GM18520 (cell line): ENCODE measurements around the gene SLC46A3.
A peak's percentile ranks its signal among the peaks of the same experiment; 100 is the strongest.
"Not testable (repeated sequence)": the region's sequence is repeated elsewhere in the genome, so short reads cannot be mapped to it uniquely, and the experiment has no call there.

Experiments used
- ATAC-seq: cut with Tn5 transposase; IDR thresholded peaks from one replicate; pipeline ENCODE4 v1.9.1; 2021; ENCODE audit not compliant: unreplicated experiment

The SLC46A3 gene

DNA sequence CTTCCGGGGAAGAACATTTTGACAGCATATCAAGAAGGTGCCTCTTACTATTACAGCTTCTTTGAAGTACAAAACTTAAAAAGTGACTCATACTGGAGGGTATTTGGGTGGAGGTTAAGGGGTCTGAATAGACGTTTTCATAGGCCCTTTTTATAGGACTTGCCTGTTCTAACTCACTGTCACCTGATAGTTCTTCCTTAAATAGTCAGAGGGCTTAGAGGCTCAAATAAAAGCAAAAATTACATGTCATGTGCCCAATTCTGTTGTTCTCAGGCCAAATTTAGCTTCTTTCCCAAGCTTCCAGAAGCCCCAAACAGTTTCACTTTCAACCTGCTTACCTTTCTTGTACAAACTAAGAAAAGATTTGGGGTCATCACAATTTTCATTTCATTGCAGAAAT is 16.1 kb upstream of the SLC46A3 start:
- no peak for ATAC-seq

DNA sequence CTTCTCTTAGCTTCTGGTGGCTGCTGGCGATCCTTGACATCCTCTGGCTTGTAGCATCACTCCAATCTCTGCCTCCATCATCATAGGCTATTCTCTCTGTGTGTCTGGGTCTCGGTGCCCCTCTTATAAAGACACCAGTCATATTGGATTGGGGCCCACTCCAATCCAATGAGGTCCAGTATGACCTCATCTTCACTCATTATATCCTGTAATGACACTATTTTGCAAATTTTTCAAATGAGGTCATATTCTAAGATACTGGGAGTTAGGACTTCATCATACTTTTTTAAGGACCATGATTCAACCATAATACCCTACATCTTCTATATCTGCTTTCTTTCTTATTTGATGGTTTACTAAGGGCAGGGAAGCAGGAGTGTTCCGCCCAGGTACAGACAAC is 12.0 kb upstream of the SLC46A3 start:
- no peak for ATAC-seq

- no peak for ATAC-seq
These were observed 10.8 kb upstream of the SLC46A3 start for GRCh38 chr13:28729541-28729940.

- no peak for ATAC-seq
These were observed 9.9 kb upstream of the SLC46A3 start for GRCh38 chr13:28728642-28729041.

DNA sequence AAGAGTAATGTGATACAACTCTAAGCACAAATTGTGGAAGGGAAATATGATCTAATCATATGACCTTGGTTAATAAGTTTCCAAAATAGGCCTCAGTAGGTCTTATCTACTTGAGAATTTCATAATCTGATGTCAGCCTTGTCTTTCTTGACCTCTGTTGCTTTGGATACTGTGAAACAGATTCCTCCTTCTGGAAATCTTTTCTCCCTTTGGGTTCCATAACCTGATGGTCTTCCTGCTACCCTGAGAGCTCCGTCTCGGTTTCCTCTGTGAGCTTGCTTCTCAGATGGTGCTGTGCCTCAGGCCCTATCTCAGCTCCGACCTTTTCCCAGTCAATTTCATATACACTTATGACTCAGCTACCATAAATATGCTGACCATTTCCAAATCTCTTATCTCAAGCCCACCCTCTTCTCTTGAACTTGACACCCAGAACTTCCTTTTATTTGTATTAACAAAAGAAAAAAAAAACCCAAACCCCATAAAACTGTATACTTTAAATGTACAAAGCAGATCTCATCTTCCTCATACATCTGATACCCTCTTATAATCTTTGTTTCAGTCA is 6.4 kb upstream of the SLC46A3 start:
- no peak for ATAC-seq

DNA sequence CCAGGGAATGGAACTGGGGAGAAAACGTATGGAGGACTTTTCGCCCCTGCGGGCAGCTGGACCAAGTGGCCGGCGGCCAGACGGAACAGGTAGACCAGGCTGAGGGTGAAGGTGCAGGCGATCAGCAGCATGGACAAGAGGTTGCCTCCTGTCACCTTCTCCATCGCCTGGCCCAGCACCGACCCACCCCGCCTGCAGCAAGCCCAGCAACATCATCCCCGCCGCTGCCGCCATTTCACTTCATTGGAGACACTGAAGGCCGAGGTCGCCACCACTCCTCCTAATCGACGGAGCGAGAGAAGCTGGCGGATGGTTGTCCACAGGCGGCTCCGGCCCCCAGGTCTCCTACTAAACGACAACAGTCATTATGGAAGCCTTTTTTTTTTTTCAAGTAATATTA is 5.0 kb upstream of the SLC46A3 start:
- ATAC-seq: no peak

DNA sequence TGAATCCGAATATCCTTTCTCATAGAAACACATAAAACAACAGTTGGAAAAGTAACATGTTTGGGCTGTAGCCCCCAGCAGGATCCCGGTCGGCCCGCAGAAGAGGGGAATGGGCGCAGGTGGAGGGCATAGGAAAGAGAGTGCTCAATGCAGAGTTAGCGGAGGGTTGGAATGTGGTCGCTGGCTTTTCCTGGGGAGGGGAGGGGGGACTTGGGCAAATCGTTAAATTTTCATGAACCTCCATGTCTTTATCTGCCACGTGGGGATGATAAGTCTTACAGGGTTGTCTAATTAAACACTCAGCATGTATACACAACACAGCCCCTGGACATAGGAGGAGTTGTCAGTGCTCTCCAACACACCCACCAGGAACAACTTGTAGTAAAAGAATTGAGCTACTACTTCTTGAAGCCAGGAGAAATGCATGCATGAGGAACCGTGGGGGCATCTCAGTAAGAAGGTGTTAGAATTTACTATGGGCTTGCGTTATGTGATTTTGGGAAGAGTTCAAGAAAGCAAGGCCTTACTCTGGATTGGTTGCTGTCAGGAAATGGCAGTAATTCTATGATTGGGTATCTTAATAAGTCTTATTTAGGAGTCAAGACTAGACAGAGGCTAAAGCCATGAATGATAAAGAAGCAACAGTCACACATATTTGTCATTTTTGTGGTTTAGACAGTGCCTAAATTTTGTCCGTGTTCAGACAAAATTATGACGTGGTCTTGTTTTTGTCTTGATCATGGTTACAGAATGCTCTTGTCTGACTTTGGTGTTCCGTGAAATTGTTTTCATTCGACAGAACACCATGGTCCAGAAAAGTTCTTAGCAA is 671 bp upstream of the SLC46A3 start:
- ATAC-seq: no peak

- no peak for ATAC-seq
These were observed 601 bp downstream of the SLC46A3 start for GRCh38 chr13:28718196-28718542.

- no peak for ATAC-seq
These were observed 1.6 kb downstream of the SLC46A3 start for GRCh38 chr13:28717170-28717569.

DNA sequence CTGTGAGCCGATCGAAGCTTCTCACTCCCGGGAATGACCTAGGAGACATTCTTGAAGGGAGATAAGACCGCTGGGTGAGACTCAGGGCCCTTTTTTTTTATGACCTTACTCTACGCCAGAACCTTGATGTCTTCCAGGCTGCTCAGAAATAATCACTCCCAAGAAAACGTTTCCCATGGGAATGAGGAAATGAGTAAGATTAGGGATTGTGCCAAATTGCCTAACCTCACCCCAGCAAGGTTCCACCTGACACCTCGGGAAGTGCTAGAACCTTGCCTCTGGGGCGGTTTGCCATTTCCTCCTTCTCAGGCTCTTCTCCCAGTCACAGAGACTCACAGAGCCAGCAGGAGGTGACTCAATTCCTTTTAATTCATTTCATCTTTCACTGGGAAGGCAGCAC is 2.3 kb downstream of the SLC46A3 start:
- ATAC-seq: no peak

- no peak for ATAC-seq
These were observed 4.1 kb downstream of the SLC46A3 start for GRCh38 chr13:28714651-28715050.

- no peak for ATAC-seq
These were observed 8.6 kb downstream of the SLC46A3 start for GRCh38 chr13:28710161-28710560.

DNA sequence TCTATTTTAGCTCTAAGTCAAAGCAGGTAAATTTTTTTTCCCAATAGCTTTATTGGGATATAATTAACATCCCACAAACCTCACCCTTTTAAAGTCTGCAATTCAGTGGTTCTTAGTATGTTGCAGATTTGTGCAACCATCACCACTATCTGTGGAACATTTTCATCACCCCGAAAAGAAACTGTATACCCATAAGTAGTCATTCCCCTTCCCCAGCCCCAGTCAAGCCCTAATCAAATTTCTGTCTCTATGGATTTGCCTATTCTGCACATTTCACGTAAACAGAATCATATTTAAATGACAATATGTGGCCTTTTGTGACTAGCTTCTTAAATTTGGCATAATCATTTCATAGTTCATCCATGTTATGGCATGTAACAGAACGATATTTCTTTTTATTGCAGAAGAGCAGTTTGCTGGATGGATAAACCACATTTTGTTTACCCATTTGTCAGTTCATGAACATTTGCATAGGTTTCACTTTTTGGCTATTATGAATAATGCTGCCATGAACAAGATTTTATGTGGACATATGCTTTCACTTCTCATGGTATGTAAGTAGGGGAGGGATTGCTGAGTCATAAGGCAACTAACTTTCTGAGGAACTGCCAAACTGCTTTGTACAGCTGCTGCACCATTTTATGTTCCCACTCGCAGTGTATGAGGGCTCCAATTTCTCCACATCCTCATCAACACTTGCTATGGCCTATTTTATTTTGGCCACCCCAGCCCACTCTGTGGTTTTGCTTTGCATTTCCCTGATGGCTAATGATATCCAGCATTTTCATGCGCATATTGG is 10.9 kb downstream of the SLC46A3 start:
- peak; percentile 95 for ATAC-seq

DNA sequence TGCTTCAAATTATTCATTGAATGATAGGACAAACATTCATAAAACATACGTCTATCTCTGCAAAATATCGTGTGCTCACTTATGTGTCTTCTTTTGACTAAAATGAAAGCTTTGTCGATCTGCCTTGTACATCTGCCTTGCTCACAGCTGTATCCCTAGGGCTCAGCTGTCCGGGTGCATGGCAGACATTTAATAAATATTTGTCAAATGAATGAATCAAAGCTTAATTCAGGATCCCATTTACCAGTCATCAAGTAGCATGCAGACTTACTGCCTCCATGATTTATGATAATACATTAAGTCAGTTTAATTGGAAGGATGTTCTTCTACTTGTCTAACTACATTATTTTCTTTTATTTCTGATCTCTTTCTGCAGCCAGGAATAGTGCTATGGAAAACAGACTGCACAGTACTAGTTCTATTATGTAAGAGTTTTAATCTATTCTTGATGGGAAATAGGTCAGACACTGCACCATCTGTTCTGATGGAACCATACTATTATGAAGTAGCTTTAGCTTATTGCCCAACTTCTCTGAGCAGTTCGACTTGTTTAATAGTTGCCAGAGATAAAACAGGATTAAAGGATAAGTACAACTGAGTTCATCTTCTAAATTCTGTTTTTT is 13.2 kb downstream of the SLC46A3 start:
- no peak for ATAC-seq

GRCh38 chr13:28704919-28705318 is 13.9 kb downstream of the SLC46A3 start:
- ATAC-seq: no peak

- no peak for ATAC-seq
These were observed 14.5 kb downstream of the SLC46A3 start for GRCh38 chr13:28704282-28704681.

DNA sequence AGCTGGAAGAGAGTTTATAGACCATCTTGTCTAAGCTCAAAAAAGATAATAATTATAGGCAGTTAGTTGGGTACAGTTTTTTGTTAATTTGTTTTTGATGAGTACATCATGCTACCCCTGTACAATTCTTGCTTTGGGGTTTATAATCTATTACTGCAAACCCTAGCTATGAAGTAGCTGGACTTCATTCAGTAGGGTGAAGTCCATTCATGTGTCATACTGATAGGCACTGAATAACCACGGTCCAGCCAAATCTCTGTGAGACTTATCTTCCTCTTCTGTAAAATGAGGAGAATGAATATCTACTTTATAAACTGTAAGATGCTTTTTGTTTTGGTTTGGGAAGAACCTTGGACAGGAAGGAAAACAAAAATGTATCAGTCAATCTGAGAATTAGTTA is 19.5 kb downstream of the SLC46A3 start:
- no peak for ATAC-seq

- ATAC-seq: no peak
These were observed 21.3 kb downstream of the SLC46A3 start for GRCh38 chr13:28697441-28697840.

DNA sequence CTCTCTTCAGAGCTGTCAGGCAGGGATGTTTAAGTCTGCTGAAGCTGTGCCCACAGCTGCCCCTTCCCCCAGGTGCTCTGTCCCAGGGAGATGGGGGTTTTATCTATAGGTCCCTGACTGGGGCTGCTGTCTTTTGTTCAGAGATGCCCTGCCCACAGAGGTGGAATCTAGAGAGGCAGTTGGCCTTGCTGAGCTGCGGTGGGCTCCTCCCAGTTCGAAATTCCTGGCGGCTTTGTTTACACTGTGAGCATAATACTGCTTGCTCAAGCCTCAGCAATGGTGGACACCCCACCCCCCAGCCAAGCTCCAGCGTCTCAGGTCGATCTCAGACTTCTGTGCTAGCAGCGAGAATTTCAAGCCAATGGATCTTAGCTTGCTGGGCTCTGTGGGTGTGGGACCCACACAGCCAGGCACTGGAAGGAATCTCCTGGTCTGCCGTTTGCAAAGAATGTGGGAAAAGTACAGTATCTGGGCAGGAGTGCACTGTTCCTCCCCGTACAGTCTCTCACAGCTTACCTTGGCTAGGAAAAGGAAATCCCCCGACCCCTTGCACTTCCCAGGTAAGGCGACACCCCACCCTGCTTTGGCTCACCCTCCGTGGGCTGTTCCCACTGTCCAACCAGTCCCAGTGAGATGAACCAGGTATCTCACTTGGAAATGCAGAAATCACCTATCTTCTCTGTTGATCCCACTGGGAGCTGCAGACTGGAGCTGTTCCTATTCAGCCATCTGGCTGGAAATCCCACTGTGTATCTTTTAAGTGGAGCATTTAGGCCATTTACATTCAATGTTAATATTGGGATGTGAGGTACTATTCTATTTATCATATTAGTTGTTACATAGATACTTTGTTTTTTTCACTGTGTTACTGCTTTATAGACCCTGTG is 24.9 kb downstream of the SLC46A3 start:
- ATAC-seq: not testable (repeated sequence)

GRCh38 chr13:28685892-28686291 is 32.9 kb downstream of the SLC46A3 start:
- no peak for ATAC-seq

GRCh38 chr13:28685114-28685513 is 33.7 kb downstream of the SLC46A3 start:
- ATAC-seq: no peak
